ENCODE data around the gene FGF8.

The FGF8 gene

DNA sequence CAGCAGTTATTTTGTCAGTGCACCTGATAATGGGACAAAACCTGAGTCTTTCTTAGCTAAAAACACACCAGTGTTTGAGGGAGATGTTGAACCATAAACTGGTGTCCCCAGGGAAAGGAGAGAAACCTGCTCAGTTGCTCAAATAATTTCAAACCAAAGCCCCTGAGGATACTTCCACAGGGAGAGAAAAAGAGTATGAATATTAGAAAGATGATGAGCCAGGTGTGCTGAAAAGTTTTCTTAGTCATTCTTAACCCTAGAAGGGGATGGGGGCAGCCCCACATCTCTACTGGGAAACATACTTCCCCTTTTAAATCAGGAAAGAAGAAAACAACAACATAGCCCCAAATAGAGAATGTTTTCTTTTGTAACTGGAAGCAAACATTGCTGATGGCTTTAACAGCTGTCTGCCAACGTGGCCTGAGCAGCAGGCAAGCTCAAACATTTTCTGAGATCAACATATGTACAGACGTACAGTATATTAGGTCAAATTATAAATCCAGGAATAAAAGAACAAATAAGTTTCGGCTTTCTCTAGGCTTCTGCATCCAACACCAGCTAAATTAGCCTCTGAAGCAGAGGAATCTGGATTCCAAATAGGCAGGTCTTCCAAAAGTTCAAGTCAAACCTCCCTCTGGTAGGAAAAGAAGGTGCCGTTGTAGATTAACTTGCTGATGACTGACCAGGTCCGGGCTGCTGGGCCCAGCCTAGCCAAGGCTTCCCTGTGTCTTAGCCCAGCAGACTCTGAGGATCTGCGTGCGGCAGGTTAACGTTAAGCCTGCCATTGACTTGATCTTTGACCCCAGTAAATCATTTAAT lies 50.4 kb downstream of the FGF8 start:
- DNase-seq (ENCODE audit: low read depth), result no peak

DNA sequence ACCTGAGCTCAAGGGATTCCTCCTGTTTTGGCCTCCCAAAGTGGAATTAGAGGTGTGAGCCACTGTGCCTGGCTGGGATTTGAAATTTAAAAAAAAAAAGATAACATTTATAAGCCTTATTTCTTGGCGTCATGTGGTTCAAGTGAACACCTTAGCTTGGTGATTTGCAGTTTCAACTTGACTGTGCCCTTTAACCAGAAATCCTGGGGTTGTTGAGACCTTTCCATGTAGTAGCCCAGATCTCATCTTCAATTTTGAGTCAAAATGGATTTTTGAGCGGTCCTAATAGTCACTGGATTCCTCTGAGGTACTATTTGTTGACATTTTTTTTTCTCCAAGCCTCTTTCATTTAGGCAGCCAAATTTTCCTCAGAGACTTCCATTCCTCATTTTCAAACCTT lies 51.5 kb downstream of the FGF8 start:
- DNase-seq (ENCODE audit: low read depth), result no peak

DNA sequence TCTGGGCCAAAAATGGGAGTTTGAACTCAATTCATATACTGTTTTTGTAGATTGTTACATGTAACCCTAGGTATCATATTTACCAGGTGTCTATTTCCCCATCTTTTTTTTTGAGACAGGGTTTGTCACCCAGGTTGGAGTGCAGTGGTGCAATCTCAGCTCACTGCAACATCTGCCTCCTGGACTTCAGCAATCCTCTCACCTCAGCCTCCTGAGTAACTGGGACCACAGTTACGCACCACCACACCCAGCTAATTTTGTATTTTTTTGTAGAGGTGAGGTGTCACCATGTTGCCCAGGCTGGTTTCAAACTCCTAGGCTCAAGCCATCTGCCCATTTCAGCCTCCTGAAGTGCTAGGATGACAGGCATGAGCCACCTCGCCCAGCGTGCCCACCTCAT lies 52.7 kb downstream of the FGF8 start:
- DNase-seq (ENCODE audit: low read depth), result no peak

DNA sequence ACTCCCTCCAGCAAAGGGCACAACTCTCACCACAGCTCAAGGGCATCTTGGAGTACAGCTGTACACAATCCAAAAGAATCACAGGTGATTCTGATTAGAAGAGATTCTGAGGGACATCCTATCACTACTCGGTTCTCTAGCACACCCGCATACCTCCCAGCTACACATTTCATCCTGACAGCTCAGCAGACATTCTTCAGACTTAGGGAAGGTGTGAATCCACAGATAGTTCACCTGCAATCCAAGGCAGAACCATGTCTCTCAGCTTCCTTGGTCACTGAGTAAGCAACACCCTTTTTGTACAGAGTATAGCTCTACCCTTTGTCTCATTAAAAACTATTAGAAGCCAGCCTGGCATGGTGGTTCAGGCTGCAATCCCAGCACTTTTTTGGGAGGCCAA lies 54.1 kb downstream of the FGF8 start:
- DNase-seq (ENCODE audit: low read depth), result no peak

DNA sequence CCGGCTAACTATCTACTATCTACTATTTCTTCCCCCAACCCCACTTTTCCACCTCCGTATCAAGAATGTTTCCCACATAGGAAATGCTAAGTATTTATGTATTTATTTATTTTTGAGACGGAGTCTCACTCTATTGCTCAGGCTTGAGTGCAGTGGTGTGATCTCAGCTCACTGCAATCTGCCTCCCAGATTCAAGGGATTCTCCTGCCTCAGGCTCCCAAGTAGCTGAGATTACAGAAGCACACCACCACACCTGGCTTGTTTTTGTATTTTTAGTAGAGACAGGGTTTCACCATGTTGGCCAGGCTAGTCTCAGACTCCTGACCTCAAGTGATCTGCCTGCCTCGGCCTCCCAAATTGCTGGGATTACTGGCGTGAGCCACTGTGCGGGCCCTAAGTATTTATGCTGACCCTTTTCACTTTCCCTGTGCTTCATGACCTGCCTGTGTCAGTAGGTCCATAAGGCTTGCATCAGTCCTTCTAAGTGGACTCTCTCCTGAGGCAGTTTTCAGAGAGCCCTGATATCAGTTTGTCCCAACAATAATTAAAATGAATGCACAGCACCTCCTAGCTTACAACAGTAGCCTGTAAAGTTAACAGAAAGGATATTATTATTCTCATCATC lies 55.2 kb downstream of the FGF8 start:
- no peak for DNase-seq (ENCODE audit: low read depth)

All from GM04503 (cell line).